Effector CD8-positive, alpha-beta T cell (primary cell): ENCODE measurements around the gene PIEZO2.

ENCODE experiments used
- DNase-seq: peaks from one replicate; lab custom pipeline; 2025; lab: John Stamatoyannopoulos, UW

Gene PIEZO2

GRCh38 chr18:10896851-10897250 lies 252.5 kb downstream of the PIEZO2 start:
- no peak for DNase-seq

GRCh38 chr18:10895976-10896375 lies 253.4 kb downstream of the PIEZO2 start:
- DNase-seq, result no peak

- DNase-seq, result no peak
Measured at GRCh38 chr18:10894501-10894900, 254.9 kb downstream of the PIEZO2 start.

GRCh38 chr18:10893761-10894160 lies 255.6 kb downstream of the PIEZO2 start:
- no peak for DNase-seq

- DNase-seq, result no peak
Measured at GRCh38 chr18:10893196-10893595, 256.2 kb downstream of the PIEZO2 start.

GRCh38 chr18:10892786-10893185 lies 256.6 kb downstream of the PIEZO2 start:
- DNase-seq, result no peak

GRCh38 chr18:10890022-10890421 lies 259.3 kb downstream of the PIEZO2 start:
- no peak for DNase-seq

- no peak for DNase-seq
Measured at GRCh38 chr18:10878703-10879102, 270.7 kb downstream of the PIEZO2 start.

GRCh38 chr18:10877987-10878386 lies 271.4 kb downstream of the PIEZO2 start:
- DNase-seq, result no peak

- no peak for DNase-seq
Measured at GRCh38 chr18:10875811-10876210, 273.6 kb downstream of the PIEZO2 start.

GRCh38 chr18:10872304-10872703 lies 277.1 kb downstream of the PIEZO2 start:
- DNase-seq, result no peak

GRCh38 chr18:10864722-10865121 lies 284.6 kb downstream of the PIEZO2 start:
- no peak for DNase-seq

- no peak for DNase-seq
Measured at GRCh38 chr18:10863026-10863425, 286.3 kb downstream of the PIEZO2 start.

- DNase-seq, result no peak
Measured at GRCh38 chr18:10860928-10861327, 288.4 kb downstream of the PIEZO2 start.

- no peak for DNase-seq
Measured at GRCh38 chr18:10860382-10860781, 289.0 kb downstream of the PIEZO2 start.

- DNase-seq, result no peak
Measured at GRCh38 chr18:10858477-10858876, 290.9 kb downstream of the PIEZO2 start.

GRCh38 chr18:10856132-10856531 lies 293.2 kb downstream of the PIEZO2 start:
- DNase-seq, result no peak

- DNase-seq, result no peak
Measured at GRCh38 chr18:10852385-10853303, 296.7 kb downstream of the PIEZO2 start.

- no peak for DNase-seq
Measured at GRCh38 chr18:10851824-10852319, 297.5 kb downstream of the PIEZO2 start.

- no peak for DNase-seq
Measured at GRCh38 chr18:10850840-10851239, 298.5 kb downstream of the PIEZO2 start.

GRCh38 chr18:10850216-10850615 lies 299.2 kb downstream of the PIEZO2 start:
- DNase-seq, result no peak

- no peak for DNase-seq
Measured at GRCh38 chr18:10847907-10848306, 301.5 kb downstream of the PIEZO2 start.

GRCh38 chr18:10847408-10847790 lies 302.0 kb downstream of the PIEZO2 start:
- no peak for DNase-seq
